SJSA1 (cell line): ENCODE measurements around the gene DNHD1. TPM values are rescaled to one million over a fixed set of nuclear protein-coding genes. Genes with fewer than 3 reads are reported as not detected.
A peak's percentile ranks its signal among the peaks of the same experiment; 100 is the strongest.

Experiments
- DNase-seq, 2 experiments: peaks; one replicate each; pipeline ENCODE4 v3.0.0-alpha.2; 2015 to 2020; ENCODE audit warnings: low spot score in 2 of 2, low read depth in 1 of 2
- H3K27ac ChIP-seq: fragments of 250-450 bp; sonication (Bioruptor Pico); 2 replicates; pipeline ENCODE4 v1.5.1; 2020; ENCODE audit warnings: mild to moderate bottlenecking, moderate library complexity
- H3K27me3 ChIP-seq: fragments of 250-450 bp; sonication (Bioruptor Pico); replicated peaks from 2 replicates; pipeline ENCODE4 v1.5.1; 2020; ENCODE audit warnings: mild to moderate bottlenecking, moderate library complexity
- H3K36me3 ChIP-seq: fragments of 250-450 bp; sonication (Bioruptor Pico); 2 replicates; pipeline ENCODE4 v1.5.1; 2020; ENCODE audit warnings: mild to moderate bottlenecking
- H3K4me1 ChIP-seq: fragments of 250-450 bp; sonication (Bioruptor Pico); replicated peaks from 2 replicates; pipeline ENCODE4 v1.6.1; 2021; ENCODE audit warnings: mild to moderate bottlenecking
- H3K4me3 ChIP-seq: fragments of 250-450 bp; sonication (Bioruptor Pico); 2 replicates; pipeline ENCODE4 v1.5.1; 2020; ENCODE audit warnings: mild to moderate bottlenecking
- H3K9me3 ChIP-seq: fragments of 250-450 bp; sonication (Bioruptor Pico); replicated peaks from 2 replicates; pipeline ENCODE4 v1.5.1; 2020; ENCODE audit warnings: mild to moderate bottlenecking
- total RNA-seq: library from RNA; depleted of rRNA; stranded (reverse); fragments of >200 nt; shearing (Covaris generic); gene quantifications from 2 replicates; pipeline ENCODE4 v1.2.3, GENCODE V29; 2014; rRNA removed

Gene DNHD1
- 1.5 and 1.8 TPM in 2 replicates for total RNA-seq

GRCh38 chr11:6497069-6497839, at the start of gene DNHD1:
Gene DNHD1, plus strand, starts transcription at chr11:6497280. Its CDS starts 936 bp downstream, at chr11:6498216.
- no peak within 1 kb of the TSS for H3K27ac ChIP-seq
- 0 out of 2 replicates have a peak, but pooled peaks cover 3% of the 10 kb centered on the region for H3K36me3 ChIP-seq
- no peak for DNase-seq
- peaks cover 10% of the 10 kb centered on the region for H3K4me1 ChIP-seq
- no peak within 1 kb of the TSS for H3K4me3 ChIP-seq
- no peaks in the 10 kb centered on the region for H3K27me3 ChIP-seq
- no peaks in the 10 kb centered on the region for H3K9me3 ChIP-seq

GRCh38 chr11:6448574-6448973, 48.5 kb upstream of the DNHD1 start:
- no peaks in the 10 kb centered on the region for H3K27me3 ChIP-seq
- no peak for DNase-seq
- no peak overlapping the region for H3K4me3 ChIP-seq
- H3K4me1 ChIP-seq: no peaks in the 10 kb centered on the region
- no peaks in the 10 kb centered on the region for H3K9me3 ChIP-seq
- no peak overlapping the region for H3K27ac ChIP-seq
- H3K36me3 ChIP-seq: no peaks in the 10 kb centered on the region; the same call in 1 of the 2 replicates

GRCh38 chr11:6452219-6452618, 44.9 kb upstream of the DNHD1 start:
- Histone ChIP-seq H3K36me3 (no peaks in the 10 kb centered on the region; the same call in 1 of the 2 replicates), H3K27me3 (no peaks in the 10 kb centered on the region), H3K9me3 (no peaks in the 10 kb centered on the region), H3K27ac (no peak overlapping the region), H3K4me1 (no peaks in the 10 kb centered on the region), H3K4me3 (no peak overlapping the region)
- DNase-seq: no peak

- H3K4me3 ChIP-seq: no peak overlapping the region
- H3K27ac ChIP-seq: no peak overlapping the region
- DNase-seq: no peak
- no peaks in the 10 kb centered on the region for H3K9me3 ChIP-seq
- H3K36me3 ChIP-seq: no peaks in the 10 kb centered on the region; the same call in 1 of the 2 replicates
- no peaks in the 10 kb centered on the region for H3K4me1 ChIP-seq
- H3K27me3 ChIP-seq: no peaks in the 10 kb centered on the region
Observed at GRCh38 chr11:6453152-6453551, 43.9 kb upstream of the DNHD1 start.

- H3K27ac ChIP-seq: no peak overlapping the region
- H3K9me3 ChIP-seq: no peaks in the 10 kb centered on the region
- H3K27me3 ChIP-seq: no peaks in the 10 kb centered on the region
- no peak for DNase-seq
- H3K4me3 ChIP-seq: no peak overlapping the region
- no peaks in the 10 kb centered on the region for H3K4me1 ChIP-seq
- no peaks in the 10 kb centered on the region; the same call in 1 of the 2 replicates for H3K36me3 ChIP-seq
Observed at GRCh38 chr11:6455070-6455469, 42.0 kb upstream of the DNHD1 start.

GRCh38 chr11:6456361-6457073, 40.6 kb upstream of the DNHD1 start:
- H3K9me3 ChIP-seq: no peaks in the 10 kb centered on the region
- DNase-seq: no peak
- H3K4me3 ChIP-seq: no peak overlapping the region
- H3K4me1 ChIP-seq: no peaks in the 10 kb centered on the region
- H3K36me3 ChIP-seq: no peaks in the 10 kb centered on the region; the same call in 1 of the 2 replicates
- H3K27ac ChIP-seq: no peak overlapping the region
- H3K27me3 ChIP-seq: no peaks in the 10 kb centered on the region

GRCh38 chr11:6457581-6458320, 39.3 kb upstream of the DNHD1 start:
- no peaks in the 10 kb centered on the region; the same call in 1 of the 2 replicates for H3K36me3 ChIP-seq
- H3K4me3 ChIP-seq: no peak overlapping the region
- H3K9me3 ChIP-seq: no peaks in the 10 kb centered on the region
- DNase-seq: no peak
- no peaks in the 10 kb centered on the region for H3K27me3 ChIP-seq
- H3K27ac ChIP-seq: no peak overlapping the region
- H3K4me1 ChIP-seq: no peaks in the 10 kb centered on the region

- Histone ChIP-seq H3K27ac (no peak overlapping the region), H3K4me1 (no peaks in the 10 kb centered on the region), H3K27me3 (no peaks in the 10 kb centered on the region), H3K9me3 (no peaks in the 10 kb centered on the region), H3K36me3 (no peaks in the 10 kb centered on the region; the same call in 1 of the 2 replicates), H3K4me3 (no peak overlapping the region)
- DNase-seq: no peak
Observed at GRCh38 chr11:6458352-6459098, 38.6 kb upstream of the DNHD1 start.

GRCh38 chr11:6459099-6459450, 38.0 kb upstream of the DNHD1 start:
- Histone ChIP-seq H3K27me3 (no peaks in the 10 kb centered on the region), H3K4me3 (no peak overlapping the region), H3K27ac (no peak overlapping the region), H3K36me3 (no peaks in the 10 kb centered on the region; the same call in 1 of the 2 replicates), H3K4me1 (no peaks in the 10 kb centered on the region), H3K9me3 (no peaks in the 10 kb centered on the region)
- DNase-seq: no peak

- no peaks in the 10 kb centered on the region for H3K9me3 ChIP-seq
- no peak overlapping the region for H3K4me3 ChIP-seq
- no peak overlapping the region for H3K27ac ChIP-seq
- no peaks in the 10 kb centered on the region for H3K4me1 ChIP-seq
- no peaks in the 10 kb centered on the region for H3K36me3 ChIP-seq
- no peaks in the 10 kb centered on the region for H3K27me3 ChIP-seq
- DNase-seq: peak; percentile 39 to 58
Observed at GRCh38 chr11:6468712-6469495, 28.2 kb upstream of the DNHD1 start.

GRCh38 chr11:6469599-6469998, 27.5 kb upstream of the DNHD1 start:
- H3K4me1 ChIP-seq: peaks cover 1% of the 10 kb centered on the region; the same call in 1 of the 2 replicates
- H3K9me3 ChIP-seq: no peaks in the 10 kb centered on the region
- H3K36me3 ChIP-seq: no peaks in the 10 kb centered on the region
- no peak overlapping the region for H3K4me3 ChIP-seq
- no peak for DNase-seq
- H3K27me3 ChIP-seq: no peaks in the 10 kb centered on the region
- no peak overlapping the region for H3K27ac ChIP-seq

GRCh38 chr11:6472934-6473333, 24.1 kb upstream of the DNHD1 start:
- no peaks in the 10 kb centered on the region for H3K9me3 ChIP-seq
- H3K4me1 ChIP-seq: peaks cover 4% of the 10 kb centered on the region; the same call in 1 of the 2 replicates
- H3K27me3 ChIP-seq: no peaks in the 10 kb centered on the region
- no peaks in the 10 kb centered on the region; the same call in none of the 2 replicates for H3K36me3 ChIP-seq
- no peak for DNase-seq
- no peak overlapping the region for H3K27ac ChIP-seq
- H3K4me3 ChIP-seq: no peak overlapping the region
